HepG2 (cell line): ENCODE measurements around the gene GRIP1. TPM values are rescaled to one million over a fixed set of nuclear protein-coding genes. Genes with fewer than 3 reads are reported as not detected.

Experiments
- ATAC-seq: fragments of 200-7000 bp; cut with Tn5 transposase; 3 replicates; pipeline ENCODE4 v1.9.1; 2020; ENCODE audit warnings: mild to moderate bottlenecking, moderate library complexity
- BruUV-seq: library from RNA; stranded (reverse); fragments of 400-500 nt; replicated peaks from 2 replicates; lab custom pipeline; 2021; lab: Mats Ljungman, UMichigan
- CTCF ChIA-PET: fragments of 300-600 bp; formaldehyde crosslinking; extraction: SDS; loops from one replicate; lab custom pipeline; 2021; ENCODE audit warnings: low total read pairs, inconsistent platforms, low intra/inter-chr PET ratio; lab: Yijun Ruan, JAX
- POLR2A ChIA-PET: fragments of 350-600 bp; sonication (Branson Sonifier 250); formaldehyde crosslinking; loops from one replicate; lab custom pipeline; 2020; ENCODE audit warnings: antibody characterized with exemption, inconsistent platforms; lab: Yijun Ruan, JAX
- DNase-seq: peaks from one replicate; pipeline ENCODE4 v3.0.0-alpha.2; 2015; ENCODE audit warnings: low spot score
- FAIRE-seq: peaks from 3 replicates; lab custom pipeline; 2011; peaks lifted over from hg19 to GRCh38; lab: Jason Lieb, UNC
- H2AFZ ChIP-seq: one replicate; pipeline ENCODE4 v1.6.1; 2011; ENCODE audit warnings: low read length, inconsistent platforms
- H3K27ac ChIP-seq: fragments of 300-600 bp; 3 replicates; pipeline ENCODE4 v1.8.0; 2011; ENCODE audit warnings: mixed run types, mild to moderate bottlenecking, mixed read lengths, low read length, inconsistent platforms; ENCODE audit not compliant: insufficient read depth; ENCODE audit errors: extremely low read length
- H3K27me3 ChIP-seq, 2 experiments: fragments of 200-600 bp in 1 of 2; 2 replicates in 1 of 2; 3 replicates in 1 of 2; pipeline versions ENCODE4 v1.6.0 to v1.8.0; 2011; ENCODE audit warnings: low read length in 2 of 2, mild to moderate bottlenecking in 2 of 2, moderate library complexity in 2 of 2, inconsistent platforms in 1 of 2; ENCODE audit not compliant: insufficient read depth in 2 of 2, control insufficient read depth in 1 of 2
- H3K36me3 ChIP-seq, 2 experiments: fragments of 200-600 bp in 1 of 2; replicated peaks in 1 of 2; 2 replicates in 1 of 2; 3 replicates in 1 of 2; pipeline versions ENCODE4 v1.5.1 to v1.8.0; 2011; ENCODE audit warnings: low read length in 2 of 2, inconsistent platforms in 1 of 2; ENCODE audit not compliant: insufficient read depth in 2 of 2, control insufficient read depth in 1 of 2
- H3K4me1 ChIP-seq: 2 replicates; pipeline ENCODE4 v1.5.1; 2012; ENCODE audit warnings: low read length, inconsistent platforms; ENCODE audit not compliant: insufficient read depth
- H3K4me2 ChIP-seq: 2 replicates; pipeline ENCODE4 v1.6.0; 2011; ENCODE audit warnings: low read depth, low read length, inconsistent platforms
- H3K4me3 ChIP-seq, 3 experiments: fragments of 200-600 bp in 1 of 3; sonication (generic), shearing (Covaris generic) in 1 of 3; replicated peaks in 1 of 3; 2 replicates each; pipeline ENCODE4 v1.5.1; 2011 to 2016; ENCODE audit warnings: low read length in 3 of 3, inconsistent platforms in 2 of 3, low read depth in 2 of 3, mild to moderate bottlenecking in 2 of 3, control low read depth in 1 of 3, mixed read lengths in 1 of 3; ENCODE audit not compliant: insufficient read depth in 1 of 3
- H3K79me2 ChIP-seq: one replicate; pipeline ENCODE4 v1.6.1; 2011; ENCODE audit warnings: low read length, inconsistent platforms; ENCODE audit not compliant: insufficient read depth
- H3K9ac ChIP-seq: 2 replicates; pipeline ENCODE4 v1.6.0; 2011; ENCODE audit warnings: mild to moderate bottlenecking, low read depth, low read length, inconsistent platforms; ENCODE audit not compliant: insufficient read depth
- H3K9me3 ChIP-seq: 2 replicates; pipeline ENCODE4 v1.5.1; 2012; ENCODE audit warnings: mild to moderate bottlenecking, low read length
- H4K20me1 ChIP-seq: 2 replicates; pipeline ENCODE4 v1.6.0; 2011; ENCODE audit warnings: inconsistent platforms, mild to moderate bottlenecking, low read length, moderate library complexity; ENCODE audit not compliant: insufficient read depth
- DR1 ChIP-seq: sonication (generic); formaldehyde crosslinking; IDR thresholded peaks from 2 replicates; pipeline ENCODE4 v1.8.0; 2021; ENCODE audit warnings: mild to moderate bottlenecking, missing genetic modification reagents, inconsistent platforms
- KLF16 ChIP-seq, 2 experiments: sonication (generic) in 1 of 2; formaldehyde crosslinking in 1 of 2; IDR thresholded peaks; 2 replicates each; pipeline versions ENCODE4 v1.6.1 to v1.8.0; 2016 to 2023; ENCODE audit warnings: missing genetic modification reagents in 2 of 2, missing compliant biosample characterization in 1 of 2
- NR2F1 ChIP-seq, 2 experiments: fragments of 450-650 bp in 1 of 2; formaldehyde crosslinking in 1 of 2; IDR thresholded peaks; 2 replicates each; pipeline versions ENCODE4 v1.5.0 to v1.6.1; 2016 to 2020; ENCODE audit warnings: mild to moderate bottlenecking in 1 of 2, missing compliant biosample characterization in 1 of 2, missing genetic modification reagents in 1 of 2, moderate library complexity in 1 of 2
- POLR2A ChIP-seq, 2 experiments: IDR thresholded peaks; 2 replicates each; pipeline ENCODE4 v1.6.1; 2011; ENCODE audit warnings: low read depth in 2 of 2, low read length in 2 of 2, mild to moderate bottlenecking in 1 of 2, moderate library complexity in 1 of 2; ENCODE audit not compliant: insufficient read depth in 1 of 2
- RAD21 ChIP-seq: fragments of 450-650 bp; formaldehyde crosslinking; IDR thresholded peaks from 2 replicates; pipeline ENCODE4 v1.5.0; 2020; ENCODE audit warnings: mild to moderate bottlenecking
- SMC3 ChIP-seq: IDR thresholded peaks from 2 replicates; pipeline ENCODE4 v1.6.1; 2011; ENCODE audit warnings: low read length, improper control_type of control experiment
- SP4 ChIP-seq: sonication (generic); formaldehyde crosslinking; IDR thresholded peaks from 2 replicates; pipeline ENCODE4 v1.8.1; 2023; ENCODE audit warnings: mild to moderate bottlenecking, missing genetic modification reagents
- STAG1 ChIP-seq: sonication (generic); formaldehyde crosslinking; IDR thresholded peaks from 2 replicates; pipeline ENCODE4 v1.4.0; 2020; ENCODE audit warnings: missing genetic modification reagents
- ZNF7 ChIP-seq: IDR thresholded peaks from 2 replicates; pipeline ENCODE4 v1.6.1; 2016; ENCODE audit warnings: missing biosample characterization, missing genetic modification reagents
- WGBS: methylation state at CpG from one replicate; pipeline ENCODE4 v1.1.6; 2017; ENCODE audit warnings: low lambda C conversion rate; 5-methylcytosine and 5-hydroxymethylcytosine counted together
- in situ Hi-C: cut with HindIII; loops from 2 replicates; pipeline ENCODE4 v1.10.0; 2017; ENCODE audit warnings: low pct_unique_long_range_greater_than_20kb; ENCODE audit not compliant: extremely low pct_ligation_motif_present
- intact Hi-C: fragments of 100-400 bp; cut with micrococcal nuclease; formaldehyde crosslinking; loops from one replicate; pipeline ENCODE4 v1.10.0; 2022; ENCODE audit not compliant: unreplicated experiment
- polyA plus RNA-seq, 8 experiments: library from polyadenylated mRNA; depleted of rRNA in 3 of 8; stranded (reverse) in 7 of 8; unstranded in 1 of 8; fragments of >200 nt; fragmentation: Illumina TruSeq in 4 of 8; extraction: Trizol in 4 of 8; gene quantifications; 2 replicates each; pipeline versions ENCODE4 v1.2.1 to v1.2.3, GENCODE V29; 2011 to 2016; ENCODE audit warnings: low read depth in 4 of 8, missing spikeins in 1 of 8, mixed read lengths in 1 of 8; ENCODE audit not compliant: insufficient read depth in 1 of 8
- total RNA-seq, 5 experiments: library from RNA; depleted of rRNA; stranded (reverse); fragments of >200 nt; fragmentation: Illumina TruSeq; extraction: Trizol; gene quantifications; 2 replicates each; pipeline ENCODE4 v1.2.3, GENCODE V29; 2016; ENCODE audit warnings: low read depth in 1 of 5
- TF ChIP-seq, protein P1 (sequence below): sonication (generic); formaldehyde crosslinking; IDR thresholded peaks from 2 replicates; pipeline ENCODE4 v1.5.1; 2020; ENCODE audit warnings: mild to moderate bottlenecking, missing genetic modification reagents
- TF ChIP-seq, protein P2 (sequence below): sonication (generic); formaldehyde crosslinking; IDR thresholded peaks from 2 replicates; pipeline ENCODE4 v1.5.0; 2020; ENCODE audit warnings: mild to moderate bottlenecking, missing genetic modification reagents, moderate library complexity
- TF ChIP-seq, protein P3 (sequence below): sonication (generic); formaldehyde crosslinking; IDR thresholded peaks from 2 replicates; pipeline ENCODE4 v1.8.1; 2022; ENCODE audit warnings: mild to moderate bottlenecking, missing genetic modification reagents

The GRIP1 gene
- total and polyA plus RNA-seq, 2 of the 13 experiments (the other 11 are each of a cell fraction or from before 2014, with no cell fraction given) = not detected

DNA sequence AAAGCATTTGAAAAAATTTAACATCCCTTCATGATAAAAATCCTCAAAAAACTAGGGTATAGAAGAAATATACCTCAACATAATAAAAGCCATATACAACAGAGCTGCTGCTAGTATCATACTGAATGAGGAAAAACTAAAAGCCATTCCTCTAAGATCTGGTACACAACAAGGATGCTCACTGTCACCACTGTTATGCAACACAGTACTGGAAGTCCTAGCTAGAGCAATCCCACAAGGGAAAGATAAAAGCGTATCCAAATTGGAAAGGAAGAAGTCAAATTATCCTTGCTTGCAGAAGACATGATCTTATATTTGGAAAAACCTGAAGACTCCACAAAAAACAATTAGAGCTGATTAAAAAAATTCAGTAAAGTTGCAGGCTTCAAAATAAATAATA, 261.7 kb downstream of the GRIP1 start:
- no peaks in the 10 kb centered on the region for H3K27me3 ChIP-seq
- no peak overlapping the region for H2AFZ ChIP-seq
- no peaks in the 10 kb centered on the region for H3K9me3 ChIP-seq
- in situ Hi-C loops = no loop called here
- TF ChIP-seq KLF16 (CRISPR knock-in tag; IDR thresholded peaks at IDR 0.05) (no peak), DR1 (CRISPR knock-in tag) (no peak)
- no peak for ATAC-seq
- BruUV-seq = no TSS peak
- no peaks in the 10 kb centered on the region for H3K4me1 ChIP-seq
- FAIRE-seq = no peak
- ChIA-PET CTCF (no interaction called here), POLR2A (no interaction called here)
- DNase-seq = no peak
- intact Hi-C loops = no loop called here
- H3K4me2 ChIP-seq = no peak overlapping the region
- WGBS = 38% methylated on average over 1 of the region's 1 CpG
- H3K36me3 ChIP-seq = no peaks in the 10 kb centered on the region
- no peaks in the 10 kb centered on the region for H3K79me2 ChIP-seq
- H3K27ac ChIP-seq = no peak overlapping the region
- H3K9ac ChIP-seq = no peak overlapping the region
- H3K4me3 ChIP-seq = no peak overlapping the region
- H4K20me1 ChIP-seq = no peaks in the 10 kb centered on the region

DNA sequence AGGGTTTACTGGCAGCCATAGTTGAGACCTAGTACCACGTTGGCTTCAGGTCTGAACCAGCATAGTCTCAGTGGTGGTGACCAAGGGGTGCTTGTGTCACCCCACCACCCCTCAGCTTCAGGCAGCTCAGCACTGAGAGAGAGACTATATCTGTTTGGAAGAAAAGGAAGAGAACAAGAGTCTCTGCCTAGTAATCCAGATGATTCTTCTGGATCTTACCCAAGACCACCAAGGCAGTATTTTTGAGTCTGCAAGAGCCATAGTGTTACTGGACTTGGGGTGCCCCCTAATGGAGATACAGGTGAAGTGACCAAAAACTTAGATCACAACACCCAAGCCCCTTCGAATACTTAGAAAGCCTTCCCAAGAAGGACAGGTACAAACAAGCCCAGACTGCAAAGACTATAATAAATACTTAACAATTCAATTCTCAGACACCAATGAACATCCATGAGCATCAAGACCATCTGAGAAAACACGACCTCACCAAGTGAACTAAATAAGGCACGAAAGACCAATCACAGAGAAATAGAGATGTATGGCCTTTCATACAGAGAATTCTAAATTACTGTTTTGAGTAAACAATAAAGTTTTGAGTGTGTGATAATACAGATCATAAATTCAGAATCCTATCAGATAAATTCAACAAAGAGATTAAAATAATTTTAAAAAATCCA, 269.5 kb downstream of the GRIP1 start:
- POLR2A ChIA-PET = no interaction called here
- H2AFZ ChIP-seq = no peak overlapping the region
- H3K4me2 ChIP-seq = no peak overlapping the region
- TF ChIP-seq POLR2A (IDR thresholded peaks at IDR 0.05; ENCODE audit: insufficient read depth in 1 of 2, low read depth in 2 of 2, low read length in 2 of 2) (no peak), RAD21 (CRISPR knock-in tag) (peak; percentile 42; the same call in 1 of the 2 replicates), SMC3 (peak; percentile 53; the same call in 1 of the 2 replicates), STAG1 (CRISPR knock-in tag) (peak; percentile 83), ZNF7 (no peak), NR2F1 (CRISPR knock-in tag; IDR thresholded peaks at IDR 0.05) (no peak), SP4 (no peak)
- TF ChIP-seq, protein P1, sequence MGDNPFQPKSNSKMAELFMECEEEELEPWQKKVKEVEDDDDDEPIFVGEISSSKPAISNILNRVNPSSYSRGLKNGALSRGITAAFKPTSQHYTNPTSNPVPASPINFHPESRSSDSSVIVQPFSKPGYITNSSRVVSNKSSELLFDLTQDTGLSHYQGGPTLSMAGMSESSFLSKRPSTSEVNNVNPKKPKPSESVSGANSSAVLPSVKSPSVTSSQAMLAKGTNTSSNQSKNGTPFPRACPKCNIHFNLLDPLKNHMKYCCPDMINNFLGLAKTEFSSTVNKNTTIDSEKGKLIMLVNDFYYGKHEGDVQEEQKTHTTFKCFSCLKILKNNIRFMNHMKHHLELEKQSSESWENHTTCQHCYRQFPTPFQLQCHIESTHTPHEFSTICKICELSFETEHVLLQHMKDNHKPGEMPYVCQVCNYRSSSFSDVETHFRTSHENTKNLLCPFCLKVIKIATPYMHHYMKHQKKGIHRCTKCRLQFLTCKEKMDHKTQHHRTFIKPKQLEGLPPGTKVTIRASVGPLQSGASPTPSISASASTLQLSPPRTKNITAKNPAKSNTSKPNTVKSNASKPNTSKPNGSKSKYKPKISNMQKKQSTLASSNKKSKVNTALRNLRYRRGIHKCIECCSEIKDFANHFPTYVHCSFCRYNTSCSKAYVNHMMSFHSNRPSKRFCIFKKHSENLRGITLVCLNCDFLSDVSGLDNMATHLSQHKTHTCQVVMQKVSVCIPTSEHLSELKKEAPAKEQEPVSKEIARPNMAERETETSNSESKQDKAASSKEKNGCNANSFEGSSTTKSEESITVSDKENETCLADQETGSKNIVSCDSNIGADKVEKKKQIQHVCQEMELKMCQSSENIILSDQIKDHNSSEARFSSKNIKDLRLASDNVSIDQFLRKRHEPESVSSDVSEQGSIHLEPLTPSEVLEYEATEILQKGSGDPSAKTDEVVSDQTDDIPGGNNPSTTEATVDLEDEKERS (CRISPR knock-in tag) = no peak
- TF ChIP-seq, protein P2, sequence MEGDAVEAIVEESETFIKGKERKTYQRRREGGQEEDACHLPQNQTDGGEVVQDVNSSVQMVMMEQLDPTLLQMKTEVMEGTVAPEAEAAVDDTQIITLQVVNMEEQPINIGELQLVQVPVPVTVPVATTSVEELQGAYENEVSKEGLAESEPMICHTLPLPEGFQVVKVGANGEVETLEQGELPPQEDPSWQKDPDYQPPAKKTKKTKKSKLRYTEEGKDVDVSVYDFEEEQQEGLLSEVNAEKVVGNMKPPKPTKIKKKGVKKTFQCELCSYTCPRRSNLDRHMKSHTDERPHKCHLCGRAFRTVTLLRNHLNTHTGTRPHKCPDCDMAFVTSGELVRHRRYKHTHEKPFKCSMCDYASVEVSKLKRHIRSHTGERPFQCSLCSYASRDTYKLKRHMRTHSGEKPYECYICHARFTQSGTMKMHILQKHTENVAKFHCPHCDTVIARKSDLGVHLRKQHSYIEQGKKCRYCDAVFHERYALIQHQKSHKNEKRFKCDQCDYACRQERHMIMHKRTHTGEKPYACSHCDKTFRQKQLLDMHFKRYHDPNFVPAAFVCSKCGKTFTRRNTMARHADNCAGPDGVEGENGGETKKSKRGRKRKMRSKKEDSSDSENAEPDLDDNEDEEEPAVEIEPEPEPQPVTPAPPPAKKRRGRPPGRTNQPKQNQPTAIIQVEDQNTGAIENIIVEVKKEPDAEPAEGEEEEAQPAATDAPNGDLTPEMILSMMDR (CRISPR knock-in tag) = peak; percentile 81
- TF ChIP-seq, protein P3, sequence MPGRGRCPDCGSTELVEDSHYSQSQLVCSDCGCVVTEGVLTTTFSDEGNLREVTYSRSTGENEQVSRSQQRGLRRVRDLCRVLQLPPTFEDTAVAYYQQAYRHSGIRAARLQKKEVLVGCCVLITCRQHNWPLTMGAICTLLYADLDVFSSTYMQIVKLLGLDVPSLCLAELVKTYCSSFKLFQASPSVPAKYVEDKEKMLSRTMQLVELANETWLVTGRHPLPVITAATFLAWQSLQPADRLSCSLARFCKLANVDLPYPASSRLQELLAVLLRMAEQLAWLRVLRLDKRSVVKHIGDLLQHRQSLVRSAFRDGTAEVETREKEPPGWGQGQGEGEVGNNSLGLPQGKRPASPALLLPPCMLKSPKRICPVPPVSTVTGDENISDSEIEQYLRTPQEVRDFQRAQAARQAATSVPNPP (CRISPR knock-in tag) = no peak
- TF ChIP-seq, all 625 proteins: peak for 4
- BruUV-seq = no TSS peak
- intact Hi-C loops = loop anchor here (1.0 to 2.0 kb wide), 3 partner anchors 57 to 141 kb away; no protein-coding TSS in a partner anchor
- no peaks in the 10 kb centered on the region for H3K9me3 ChIP-seq
- H4K20me1 ChIP-seq = no peaks in the 10 kb centered on the region
- no peaks in the 10 kb centered on the region for H3K4me1 ChIP-seq
- no peaks in the 10 kb centered on the region for H3K36me3 ChIP-seq
- in situ Hi-C loops = loop anchor here (5.0 to 10.0 kb wide), 2 partner anchors 142 to 265 kb away; no protein-coding TSS in a partner anchor
- H3K9ac ChIP-seq = no peak overlapping the region
- DNase-seq (peak; percentile 34), ATAC-seq (peak; percentile 74), FAIRE-seq (peak; percentile 30)
- no peaks in the 10 kb centered on the region for H3K79me2 ChIP-seq
- CTCF ChIA-PET = interaction anchor here (0.7 to 1.8 kb wide), 5 partner anchors 57 to 264 kb away, joined by 3 to 6 read pairs (median 6); no protein-coding TSS in a partner anchor
- no peak overlapping the region for H3K27ac ChIP-seq
- no peak overlapping the region for H3K4me3 ChIP-seq
- H3K27me3 ChIP-seq = no peaks in the 10 kb centered on the region
- WGBS = 29% methylated on average over 3 of the region's 4 CpGs
